Parathyroid adenoma (tissue), 2 donors: Measurements from ENCODE around the gene ADAMTSL1.

Experiments used
- H2AFZ ChIP-seq: fragments of 300-600 bp; sonication (generic); one replicate; pipeline ENCODE4 v1.7.0; 2017; ENCODE audit warnings: antibody characterized with exemption, mild to moderate bottlenecking
- H3K27ac ChIP-seq: fragments of 300-600 bp; sonication (generic); one replicate; pipeline ENCODE4 v1.7.0; 2017
- H3K27me3 ChIP-seq: fragments of 300-600 bp; sonication (generic); one replicate; pipeline ENCODE4 v1.7.0; 2017; ENCODE audit warnings: low read length; ENCODE audit not compliant: control insufficient read depth, insufficient read depth
- H3K36me3 ChIP-seq: fragments of 300-600 bp; sonication (generic); one replicate; pipeline ENCODE4 v1.7.0; 2017; ENCODE audit warnings: low read length; ENCODE audit not compliant: control insufficient read depth, insufficient read depth
- H3K4me1 ChIP-seq: fragments of 300-600 bp; sonication (generic); one replicate; pipeline ENCODE4 v1.7.0; 2017; ENCODE audit warnings: control low read depth
- H3K4me2 ChIP-seq: fragments of 300-600 bp; sonication (generic); one replicate; pipeline ENCODE4 v1.7.0; 2017; ENCODE audit warnings: low read length
- H3K4me3 ChIP-seq: fragments of 300-600 bp; sonication (generic); one replicate; pipeline ENCODE4 v1.7.0; 2017; ENCODE audit warnings: low read depth, low read length
- H3K79me2 ChIP-seq: fragments of 300-600 bp; sonication (generic); one replicate; pipeline ENCODE4 v1.7.0; 2017; ENCODE audit warnings: control low read depth
- H3K9ac ChIP-seq: fragments of 300-600 bp; sonication (generic); one replicate; pipeline ENCODE4 v1.7.0; 2017; ENCODE audit warnings: mild to moderate bottlenecking
- H3K9me3 ChIP-seq: fragments of 300-600 bp; sonication (generic); one replicate; pipeline ENCODE4 v1.7.0; 2017; ENCODE audit warnings: low read length; ENCODE audit not compliant: control insufficient read depth
- TF ChIP-seq, protein P1 (sequence below): fragments of 300-600 bp; sonication (generic); IDR thresholded peaks from one replicate; pipeline ENCODE4 v1.7.0; 2017; ENCODE audit warnings: antibody characterized with exemption, mild to moderate bottlenecking
- donor health status: primary hyperparathyroidism.

The ADAMTSL1 gene

DNA sequence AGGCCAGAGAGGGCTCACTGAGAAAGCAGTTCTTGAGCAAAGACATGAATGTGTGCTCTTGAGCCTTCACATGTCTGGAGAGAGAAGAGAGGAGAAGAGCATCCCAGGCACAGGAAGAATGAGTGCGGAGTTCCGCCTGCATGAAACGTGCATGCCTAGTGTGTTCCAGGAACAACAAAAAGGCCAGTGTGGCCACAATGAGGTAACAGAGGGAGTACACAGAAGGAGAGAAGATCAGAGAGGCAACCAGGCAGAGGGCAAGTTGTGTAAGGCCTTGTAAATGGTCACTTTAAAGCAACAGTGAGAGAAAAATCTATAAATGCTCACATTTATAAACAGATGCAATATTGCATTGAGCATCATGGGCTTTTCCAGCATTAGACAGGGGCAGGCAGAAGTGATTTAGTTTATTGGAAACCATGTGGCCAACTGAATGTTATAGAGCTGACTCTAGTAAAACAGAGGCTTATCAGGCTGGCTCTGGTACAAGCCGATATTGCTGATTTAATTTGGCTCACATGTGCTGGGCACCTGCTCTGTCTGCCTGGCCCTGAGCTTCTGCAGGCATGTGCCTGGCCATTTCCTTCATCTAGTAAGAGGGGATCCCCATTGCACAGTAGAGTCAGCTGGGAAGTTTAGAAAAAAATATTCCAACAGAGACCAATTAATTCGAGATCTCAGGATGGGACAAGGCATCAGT lies 373.8 kb downstream of the ADAMTSL1 start:
- Histone ChIP-seq H3K27ac (no peak overlapping the region), H3K36me3 (no peaks in the 10 kb centered on the region), H3K79me2 (no peaks in the 10 kb centered on the region), H3K9ac (no peak overlapping the region), H2AFZ (no peak overlapping the region), H3K9me3 (no peaks in the 10 kb centered on the region), H3K4me3 (no peak overlapping the region), H3K4me1 (no peaks in the 10 kb centered on the region), H3K27me3 (no peaks in the 10 kb centered on the region), H3K4me2 (no peak overlapping the region)
- TF ChIP-seq, protein P1, sequence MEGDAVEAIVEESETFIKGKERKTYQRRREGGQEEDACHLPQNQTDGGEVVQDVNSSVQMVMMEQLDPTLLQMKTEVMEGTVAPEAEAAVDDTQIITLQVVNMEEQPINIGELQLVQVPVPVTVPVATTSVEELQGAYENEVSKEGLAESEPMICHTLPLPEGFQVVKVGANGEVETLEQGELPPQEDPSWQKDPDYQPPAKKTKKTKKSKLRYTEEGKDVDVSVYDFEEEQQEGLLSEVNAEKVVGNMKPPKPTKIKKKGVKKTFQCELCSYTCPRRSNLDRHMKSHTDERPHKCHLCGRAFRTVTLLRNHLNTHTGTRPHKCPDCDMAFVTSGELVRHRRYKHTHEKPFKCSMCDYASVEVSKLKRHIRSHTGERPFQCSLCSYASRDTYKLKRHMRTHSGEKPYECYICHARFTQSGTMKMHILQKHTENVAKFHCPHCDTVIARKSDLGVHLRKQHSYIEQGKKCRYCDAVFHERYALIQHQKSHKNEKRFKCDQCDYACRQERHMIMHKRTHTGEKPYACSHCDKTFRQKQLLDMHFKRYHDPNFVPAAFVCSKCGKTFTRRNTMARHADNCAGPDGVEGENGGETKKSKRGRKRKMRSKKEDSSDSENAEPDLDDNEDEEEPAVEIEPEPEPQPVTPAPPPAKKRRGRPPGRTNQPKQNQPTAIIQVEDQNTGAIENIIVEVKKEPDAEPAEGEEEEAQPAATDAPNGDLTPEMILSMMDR: no peak

GRCh38 chr9:18848657-18849056 lies 374.7 kb downstream of the ADAMTSL1 start:
- no peak overlapping the region for H3K27ac ChIP-seq
- H3K4me3 ChIP-seq: no peak overlapping the region
- no peaks in the 10 kb centered on the region for H3K79me2 ChIP-seq
- H3K9me3 ChIP-seq: no peaks in the 10 kb centered on the region
- no peak overlapping the region for H2AFZ ChIP-seq
- no peak overlapping the region for H3K9ac ChIP-seq
- H3K27me3 ChIP-seq: no peaks in the 10 kb centered on the region
- H3K36me3 ChIP-seq: no peaks in the 10 kb centered on the region
- no peaks in the 10 kb centered on the region for H3K4me1 ChIP-seq
- TF ChIP-seq, protein P1: no peak
- no peak overlapping the region for H3K4me2 ChIP-seq

DNA sequence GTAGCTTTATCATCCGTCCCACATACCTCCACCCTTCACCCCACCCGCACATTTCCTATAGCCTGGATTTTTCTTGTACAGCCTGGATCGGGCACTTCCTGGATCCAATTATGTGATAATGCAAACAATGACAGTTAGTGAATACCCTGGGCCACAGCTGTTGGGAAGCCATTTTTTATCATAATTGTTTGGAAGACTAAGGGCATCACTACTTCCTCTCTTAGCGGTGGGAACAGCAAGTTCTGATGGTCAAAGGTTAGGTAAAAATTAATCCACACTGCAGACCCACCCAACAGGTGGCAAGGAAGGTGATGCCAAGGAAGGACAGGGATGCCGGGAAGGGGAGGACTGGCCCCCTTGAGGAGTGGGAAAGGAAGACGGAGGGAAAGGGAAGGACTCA lies 375.3 kb downstream of the ADAMTSL1 start:
- H3K4me2 ChIP-seq: no peak overlapping the region
- no peaks in the 10 kb centered on the region for H3K79me2 ChIP-seq
- no peak overlapping the region for H3K9ac ChIP-seq
- TF ChIP-seq, protein P1: no peak
- no peaks in the 10 kb centered on the region for H3K36me3 ChIP-seq
- H3K9me3 ChIP-seq: no peaks in the 10 kb centered on the region
- no peaks in the 10 kb centered on the region for H3K4me1 ChIP-seq
- no peaks in the 10 kb centered on the region for H3K27me3 ChIP-seq
- no peak overlapping the region for H2AFZ ChIP-seq
- H3K4me3 ChIP-seq: no peak overlapping the region
- H3K27ac ChIP-seq: no peak overlapping the region

DNA sequence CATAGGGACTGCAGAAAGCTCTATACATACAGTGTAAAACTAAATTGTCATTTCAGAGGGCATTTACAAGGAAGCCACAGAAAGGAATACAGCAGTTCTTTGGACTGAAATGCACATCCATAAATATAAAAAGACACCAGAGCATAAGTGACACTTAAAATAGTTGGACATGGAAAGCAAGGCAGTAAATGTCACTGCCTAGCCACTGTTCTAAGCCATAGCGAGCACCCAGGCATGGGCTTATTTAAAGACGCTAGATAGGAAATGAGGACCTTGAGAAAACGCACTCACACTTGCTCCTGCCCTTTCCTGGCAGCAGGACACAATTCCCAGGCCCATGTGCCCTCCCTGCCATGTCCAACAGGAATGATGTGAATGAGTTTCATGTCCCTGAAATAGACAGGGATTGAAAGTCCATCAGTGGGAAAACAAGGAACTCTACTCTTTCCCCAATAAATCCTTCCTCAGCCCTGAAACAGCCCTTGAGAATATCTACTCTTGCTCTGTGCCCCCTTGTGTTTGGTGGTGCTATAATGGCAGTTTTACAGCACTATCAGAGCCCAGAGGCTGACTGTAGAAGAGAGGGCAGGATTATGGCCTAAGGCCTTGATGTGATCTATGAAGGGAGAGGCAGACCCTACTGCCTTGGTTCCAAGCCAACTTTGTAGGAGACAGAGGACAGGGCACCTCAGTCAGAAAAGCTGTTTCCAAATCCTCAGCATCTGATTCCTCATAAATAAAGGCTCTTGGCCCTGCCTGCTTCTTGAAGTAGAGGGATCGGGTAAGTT lies 376.1 kb downstream of the ADAMTSL1 start:
- H3K4me2 ChIP-seq: no peak overlapping the region
- TF ChIP-seq, protein P1: no peak
- H3K79me2 ChIP-seq: no peaks in the 10 kb centered on the region
- no peak overlapping the region for H3K9ac ChIP-seq
- no peak overlapping the region for H3K4me3 ChIP-seq
- no peaks in the 10 kb centered on the region for H3K36me3 ChIP-seq
- H3K9me3 ChIP-seq: no peaks in the 10 kb centered on the region
- H2AFZ ChIP-seq: no peak overlapping the region
- H3K4me1 ChIP-seq: no peaks in the 10 kb centered on the region
- no peaks in the 10 kb centered on the region for H3K27me3 ChIP-seq
- no peak overlapping the region for H3K27ac ChIP-seq
